Breast epithelium (tissue), 4 donors: ENCODE data around the gene FYN. TPM values are rescaled to one million over a fixed set of nuclear protein-coding genes. Genes with fewer than 3 reads are reported as not detected.

Experiments
- DNase-seq, 2 donors: peaks; one replicate each; pipeline ENCODE4 v3.0.0-alpha.2; 2019; ENCODE audit warnings: low spot score in 2 of 2
- H3K27ac ChIP-seq, 2 donors: fragments of 200-600 bp; sonication (generic) in 1 of 2; one replicate each; pipeline ENCODE4 v1.5.1; 2016 to 2019; ENCODE audit warnings: mild to moderate bottlenecking in 1 of 2
- H3K27me3 ChIP-seq, 2 donors: fragments of 200-600 bp; sonication (generic) in 1 of 2; one replicate each; pipeline versions ENCODE4 v1.5.1 to v1.6.0; 2017 to 2019; ENCODE audit warnings: control low read depth in 1 of 2, mild to moderate bottlenecking in 1 of 2
- H3K36me3 ChIP-seq: fragments of 200-600 bp; one replicate; pipeline ENCODE4 v1.5.1; 2019
- H3K4me1 ChIP-seq, 2 donors: fragments of 200-600 bp; sonication (generic); one replicate each; pipeline ENCODE4 v1.5.1; 2016 to 2019; ENCODE audit warnings: control low read depth in 1 of 2
- H3K4me3 ChIP-seq, 3 donors: fragments of 200-600 bp; sonication (generic); 1 replicate in 2 of 3; 2 replicates in 1 of 3; pipeline ENCODE4 v1.5.1; 2016 to 2019; ENCODE audit warnings: mild to moderate bottlenecking in 3 of 3, moderate library complexity in 2 of 3
- H3K9me3 ChIP-seq, 2 donors: fragments of 200-600 bp; sonication (generic) in 1 of 2; one replicate each; pipeline ENCODE4 v1.5.1; 2016 to 2019; ENCODE audit warnings: control low read depth in 1 of 2
- POLR2A ChIP-seq: fragments of 450-650 bp; IDR thresholded peaks from one replicate; pipeline ENCODE4 v1.6.1; 2016; ENCODE audit warnings: antibody characterized with exemption, mild to moderate bottlenecking, moderate library complexity
- POLR2AphosphoS5 ChIP-seq, 3 donors: sonication (generic); formaldehyde crosslinking; IDR thresholded peaks; one replicate each; pipeline ENCODE4 v1.6.1; 2017; ENCODE audit warnings: antibody characterized with exemption in 3 of 3
- intact Hi-C: fragments of 100-400 bp; cut with DNase I; formaldehyde crosslinking; loops from one replicate; pipeline ENCODE4 v1.15.1; 2023; ENCODE audit warnings: low total_unique reads
- total RNA-seq, 3 donors: library from RNA; depleted of rRNA; stranded (reverse); fragments of >200 nt; gene quantifications; one replicate each; pipeline ENCODE4 v1.1.0, GENCODE V29; 2016
- TF ChIP-seq, protein P1 (sequence below), 3 donors: fragments of 450-650 bp; IDR thresholded peaks; one replicate each; pipeline ENCODE4 v1.5.1; 2016 to 2017; ENCODE audit warnings: antibody characterized with exemption in 3 of 3, mild to moderate bottlenecking in 3 of 3, moderate library complexity in 3 of 3

The FYN gene
- total RNA-seq, 3 donors from 2014 or later: 44.8 to 209 (median 111) TPM

DNA sequence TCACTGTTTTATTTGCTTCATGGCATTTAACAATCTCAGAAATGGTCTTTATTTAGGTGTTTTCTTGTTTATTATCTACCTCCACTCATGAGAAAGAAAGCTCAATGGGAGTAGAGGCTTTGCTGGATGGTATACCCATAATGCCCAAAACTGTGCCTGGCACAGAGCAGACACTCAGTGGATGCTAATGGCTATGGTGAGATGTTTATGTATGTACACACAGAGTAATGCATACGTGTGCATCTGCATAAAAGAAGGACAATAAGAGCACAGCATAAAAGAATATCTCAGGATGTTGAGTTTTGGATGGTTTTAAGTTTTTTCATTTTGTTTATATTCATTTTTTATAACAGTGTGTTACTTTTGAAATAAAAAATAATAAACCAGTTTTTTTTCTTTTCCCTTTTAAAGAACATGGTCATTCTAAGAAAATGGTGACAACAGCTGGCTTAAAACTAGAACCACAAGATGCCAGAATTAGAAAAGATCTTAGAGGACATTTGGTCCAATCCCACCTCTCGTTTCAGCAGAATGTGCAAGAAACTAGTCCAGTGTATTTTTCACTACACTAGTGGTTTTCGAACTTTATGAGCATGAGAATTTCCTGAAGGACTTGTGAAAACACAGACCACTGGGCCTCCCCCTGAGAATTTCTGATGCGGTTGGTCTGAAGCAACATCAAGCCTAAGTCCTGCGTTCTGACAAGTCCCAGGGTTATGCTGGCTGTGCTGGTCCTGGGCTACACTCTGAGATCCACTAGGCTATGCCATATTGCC is 131.9 kb downstream of the FYN start:
- intact Hi-C loops: no loop called here

DNA sequence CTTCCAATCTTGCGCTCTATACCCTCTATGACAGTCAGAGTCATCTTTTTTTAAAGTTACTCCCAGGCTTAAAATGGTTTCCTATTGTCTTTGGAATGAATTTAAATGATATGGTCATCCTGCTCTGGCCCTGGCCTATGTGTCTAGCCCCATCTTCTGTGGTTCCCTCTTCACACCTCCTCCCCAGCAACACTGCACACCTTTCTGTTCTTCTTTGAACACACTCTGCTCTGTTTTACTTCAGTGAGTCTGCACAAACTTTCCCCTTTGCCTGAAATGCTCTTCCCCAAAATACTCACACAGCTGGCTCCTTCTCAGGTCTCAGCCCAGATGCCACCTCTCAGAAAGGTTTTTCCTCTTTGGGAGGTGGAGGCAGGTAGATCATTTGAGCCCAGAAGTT is 132.7 kb downstream of the FYN start:
- no peaks in the 10 kb centered on the region for H3K4me1 ChIP-seq
- no peak overlapping the region for H3K4me3 ChIP-seq
- no peaks in the 10 kb centered on the region for H3K9me3 ChIP-seq
- no peak for TF ChIP-seq POLR2A
- no peak for TF ChIP-seq POLR2AphosphoS5 (IDR thresholded peaks at IDR 0.05)
- TF ChIP-seq, protein P1, sequence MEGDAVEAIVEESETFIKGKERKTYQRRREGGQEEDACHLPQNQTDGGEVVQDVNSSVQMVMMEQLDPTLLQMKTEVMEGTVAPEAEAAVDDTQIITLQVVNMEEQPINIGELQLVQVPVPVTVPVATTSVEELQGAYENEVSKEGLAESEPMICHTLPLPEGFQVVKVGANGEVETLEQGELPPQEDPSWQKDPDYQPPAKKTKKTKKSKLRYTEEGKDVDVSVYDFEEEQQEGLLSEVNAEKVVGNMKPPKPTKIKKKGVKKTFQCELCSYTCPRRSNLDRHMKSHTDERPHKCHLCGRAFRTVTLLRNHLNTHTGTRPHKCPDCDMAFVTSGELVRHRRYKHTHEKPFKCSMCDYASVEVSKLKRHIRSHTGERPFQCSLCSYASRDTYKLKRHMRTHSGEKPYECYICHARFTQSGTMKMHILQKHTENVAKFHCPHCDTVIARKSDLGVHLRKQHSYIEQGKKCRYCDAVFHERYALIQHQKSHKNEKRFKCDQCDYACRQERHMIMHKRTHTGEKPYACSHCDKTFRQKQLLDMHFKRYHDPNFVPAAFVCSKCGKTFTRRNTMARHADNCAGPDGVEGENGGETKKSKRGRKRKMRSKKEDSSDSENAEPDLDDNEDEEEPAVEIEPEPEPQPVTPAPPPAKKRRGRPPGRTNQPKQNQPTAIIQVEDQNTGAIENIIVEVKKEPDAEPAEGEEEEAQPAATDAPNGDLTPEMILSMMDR (IDR thresholded peaks at IDR 0.05): no peak
- no peaks in the 10 kb centered on the region for H3K27me3 ChIP-seq
- H3K36me3 ChIP-seq: no peaks in the 10 kb centered on the region
- intact Hi-C loops: no loop called here
- H3K27ac ChIP-seq: no peak overlapping the region
- no peak for DNase-seq

More for the DNA sequence above, 131.9 kb downstream of the FYN start:
- TF ChIP-seq POLR2AphosphoS5 (IDR thresholded peaks at IDR 0.05) (no peak), POLR2A (no peak)
- TF ChIP-seq, protein P1 (IDR thresholded peaks at IDR 0.05): no peak
- DNase-seq: no peak
- H3K27ac ChIP-seq: no peak overlapping the region
- no peaks in the 10 kb centered on the region for H3K36me3 ChIP-seq
- no peaks in the 10 kb centered on the region for H3K4me1 ChIP-seq
- H3K9me3 ChIP-seq: no peaks in the 10 kb centered on the region
- no peak overlapping the region for H3K4me3 ChIP-seq
- H3K27me3 ChIP-seq: no peaks in the 10 kb centered on the region

DNA sequence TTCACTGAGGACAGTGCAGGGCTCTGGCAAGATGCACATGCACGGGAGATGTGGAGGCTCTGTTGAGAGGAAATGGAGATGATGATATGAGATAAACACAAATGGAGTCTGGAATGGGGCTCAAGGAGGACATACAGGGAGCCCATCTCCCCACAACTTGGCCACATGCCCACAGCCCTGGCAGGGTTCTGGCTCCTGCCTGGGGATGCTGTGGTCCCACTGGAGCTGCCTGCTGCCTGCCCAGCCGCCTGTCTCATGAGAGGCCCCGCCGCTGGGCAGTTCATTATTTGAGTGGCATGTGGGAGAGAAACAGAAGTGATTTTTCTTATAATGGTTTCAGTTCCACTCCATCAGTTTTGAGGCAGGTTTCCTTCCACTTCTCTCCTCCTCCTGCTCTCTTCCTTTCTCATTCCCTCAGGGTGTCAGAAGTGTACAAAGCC is 134.0 kb downstream of the FYN start:
- Histone ChIP-seq H3K9me3 (no peaks in the 10 kb centered on the region), H3K4me3 (no peak overlapping the region), H3K27me3 (no peaks in the 10 kb centered on the region), H3K27ac (no peak overlapping the region), H3K36me3 (no peaks in the 10 kb centered on the region), H3K4me1 (no peaks in the 10 kb centered on the region)
- TF ChIP-seq POLR2AphosphoS5 (IDR thresholded peaks at IDR 0.05): no peak
- TF ChIP-seq, protein P1 (IDR thresholded peaks at IDR 0.05): no peak
- TF ChIP-seq POLR2A: no peak
- DNase-seq: no peak
- intact Hi-C loops: no loop called here

DNA sequence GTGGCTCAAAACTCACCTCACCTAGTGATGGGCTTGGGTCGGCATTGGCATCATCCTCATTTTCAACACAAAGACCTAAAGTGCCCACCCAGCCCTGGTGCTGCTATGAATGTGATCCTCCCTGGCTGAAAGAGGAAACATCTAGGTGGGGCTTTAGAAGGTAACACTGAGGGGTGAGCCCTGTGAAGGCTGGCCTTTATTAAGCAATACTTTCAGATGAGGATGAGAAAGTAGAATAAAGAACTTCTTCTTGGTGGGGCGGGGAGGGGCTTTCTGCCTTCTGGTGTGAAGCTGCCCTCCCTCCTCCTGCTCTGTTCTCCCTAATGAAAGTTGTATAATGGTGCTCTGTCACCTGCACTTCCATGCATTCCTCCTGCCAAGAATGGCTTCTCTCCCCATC is 134.6 kb downstream of the FYN start:
- Histone ChIP-seq H3K27ac (no peak overlapping the region), H3K9me3 (no peaks in the 10 kb centered on the region), H3K4me3 (no peak overlapping the region), H3K36me3 (no peaks in the 10 kb centered on the region), H3K27me3 (no peaks in the 10 kb centered on the region), H3K4me1 (no peaks in the 10 kb centered on the region)
- TF ChIP-seq, protein P1 (IDR thresholded peaks at IDR 0.05): no peak
- no peak for TF ChIP-seq POLR2AphosphoS5 (IDR thresholded peaks at IDR 0.05)
- no peak for TF ChIP-seq POLR2A
- DNase-seq: no peak
- intact Hi-C loops: no loop called here

GRCh38 chr6:111738156-111738555 is 135.1 kb downstream of the FYN start:
- no peak for TF ChIP-seq POLR2AphosphoS5 (IDR thresholded peaks at IDR 0.05)
- TF ChIP-seq POLR2A: no peak
- TF ChIP-seq, protein P1 (IDR thresholded peaks at IDR 0.05): no peak
- Histone ChIP-seq H3K4me3 (no peak overlapping the region), H3K9me3 (no peaks in the 10 kb centered on the region), H3K27ac (no peak overlapping the region), H3K27me3 (no peaks in the 10 kb centered on the region), H3K36me3 (no peaks in the 10 kb centered on the region), H3K4me1 (no peaks in the 10 kb centered on the region)
- intact Hi-C loops: no loop called here
- DNase-seq: no peak
